Measurements from ENCODE around the gene MAPT. TPM values are rescaled to one million over a fixed set of nuclear protein-coding genes. Genes with fewer than 3 reads are reported as not detected.
A peak's percentile ranks its signal among the peaks of the same experiment; 100 is the strongest.

MAPT gene
- total RNA-seq, 8 experiments from 2014 or later: 1.7 to 159 (median 84.5) TPM

- Histone ChIP-seq H3K27ac (no peak overlapping the region), H3K4me1 (replicated peaks in 1 of 2) (no peaks in the 10 kb centered on the region), H3K4me3 (no peak overlapping the region)
- 87 to 90% methylated on average over 2 to 5 of the region's 14 CpGs; no CpG with 5 or more reads in 8 of the 10 experiments for WGBS, 10 experiments
- ATAC-seq (replicated peaks in 6 of 8): no peak
- in situ Hi-C loops (cut with MboI; ENCODE audit: low pct_unique_long_range_greater_than_20kb in 2 of 9, low sequenced_read_pairs in 9 of 9, unreplicated experiment in 9 of 9): no loop called here
These were observed 130.2 kb downstream of the MAPT start for GRCh38 chr17:46024590-46024989.

- WGBS, 10 experiments: 63 to 100% methylated on average over 2 to 7 of the region's 10 CpGs; no CpG with 5 or more reads in 8 of the 10 experiments
- in situ Hi-C loops (cut with MboI; ENCODE audit: low pct_unique_long_range_greater_than_20kb in 2 of 9, low sequenced_read_pairs in 9 of 9, unreplicated experiment in 9 of 9): no loop called here
- peak in 2 of 8 experiments; percentile 10 to 16 for ATAC-seq (replicated peaks in 6 of 8)
- Histone ChIP-seq H3K4me1 (replicated peaks in 1 of 2) (no peaks in the 10 kb centered on the region), H3K27ac (no peak overlapping the region), H3K4me3 (no peak overlapping the region)
These were observed 130.7 kb downstream of the MAPT start for GRCh38 chr17:46025060-46025459.

GRCh38 chr17:46025510-46026165, 131.3 kb downstream of the MAPT start:
- 33 to 100% (median 66%) methylated on average over 1 to 5 of the region's 8 CpGs; no CpG with 5 or more reads in 3 of the 10 experiments for WGBS, 10 experiments
- peak in 7 of 8 experiments; percentile 23 to 97 (median 34) for ATAC-seq (replicated peaks in 6 of 8)
- Histone ChIP-seq H3K27ac (no peak overlapping the region), H3K4me1 (replicated peaks in 1 of 2) (no peaks in the 10 kb centered on the region), H3K4me3 (no peak overlapping the region)
- in situ Hi-C loops (cut with MboI; ENCODE audit: low pct_unique_long_range_greater_than_20kb in 2 of 9, low sequenced_read_pairs in 9 of 9, unreplicated experiment in 9 of 9): no loop called here

- ATAC-seq (replicated peaks in 6 of 8): peak in 5 of 8 experiments; percentile 13 to 31 (median 23)
- WGBS, 10 experiments: 28 to 100% (median 77%) methylated on average over 2 to 9 of the region's 17 CpGs; no CpG with 5 or more reads in 4 of the 10 experiments
- H3K27ac ChIP-seq: no peak overlapping the region
- no peak overlapping the region for H3K4me3 ChIP-seq
- in situ Hi-C loops (cut with MboI; ENCODE audit: low pct_unique_long_range_greater_than_20kb in 2 of 9, low sequenced_read_pairs in 9 of 9, unreplicated experiment in 9 of 9): no loop called here
- no peaks in the 10 kb centered on the region for H3K4me1 ChIP-seq (replicated peaks in 1 of 2)
These were observed 132.1 kb downstream of the MAPT start for GRCh38 chr17:46026166-46027047.

GRCh38 chr17:46027048-46027975, 133.0 kb downstream of the MAPT start:
- no peak overlapping the region for H3K27ac ChIP-seq
- WGBS, 10 experiments: 40 to 100% (median 88%) methylated on average over 1 to 7 of the region's 12 CpGs; no CpG with 5 or more reads in 2 of the 10 experiments
- ATAC-seq (replicated peaks in 6 of 8): no peak
- H3K4me1 ChIP-seq (replicated peaks in 1 of 2): no peaks in the 10 kb centered on the region
- in situ Hi-C loops (cut with MboI; ENCODE audit: low pct_unique_long_range_greater_than_20kb in 2 of 9, low sequenced_read_pairs in 9 of 9, unreplicated experiment in 9 of 9): no loop called here
- no peak overlapping the region for H3K4me3 ChIP-seq

- Histone ChIP-seq H3K4me1 (replicated peaks in 1 of 2) (no peaks in the 10 kb centered on the region), H3K27ac (no peak overlapping the region), H3K4me3 (no peak overlapping the region)
- no peak for ATAC-seq (replicated peaks in 6 of 8)
- 80 to 91% (median 86%) methylated on average over 1 to 4 of the region's 4 CpGs; no CpG with 5 or more reads in 3 of the 10 experiments for WGBS, 10 experiments
- in situ Hi-C loops (cut with MboI; ENCODE audit: low pct_unique_long_range_greater_than_20kb in 2 of 9, low sequenced_read_pairs in 9 of 9, unreplicated experiment in 9 of 9): no loop called here
These were observed 133.6 kb downstream of the MAPT start for GRCh38 chr17:46027976-46028325.

GRCh38 chr17:46028374-46028773, 134.0 kb downstream of the MAPT start:
- in situ Hi-C loops (cut with MboI; ENCODE audit: low pct_unique_long_range_greater_than_20kb in 2 of 9, low sequenced_read_pairs in 9 of 9, unreplicated experiment in 9 of 9): no loop called here
- Histone ChIP-seq H3K27ac (no peak overlapping the region), H3K4me3 (no peak overlapping the region), H3K4me1 (replicated peaks in 1 of 2) (no peaks in the 10 kb centered on the region)
- 28 to 100% (median 85%) methylated on average over 1 to 3 of the region's 3 CpGs; no CpG with 5 or more reads in 1 of the 10 experiments for WGBS, 10 experiments
- ATAC-seq (replicated peaks in 6 of 8): no peak

- WGBS, 10 experiments: 44 to 100% (median 80%) methylated on average over 1 to 4 of the region's 4 CpGs; no CpG with 5 or more reads in 1 of the 10 experiments
- no peaks in the 10 kb centered on the region for H3K4me1 ChIP-seq (replicated peaks in 1 of 2)
- no peak overlapping the region for H3K4me3 ChIP-seq
- in situ Hi-C loops (cut with MboI; ENCODE audit: low pct_unique_long_range_greater_than_20kb in 2 of 9, low sequenced_read_pairs in 9 of 9, unreplicated experiment in 9 of 9): no loop called here
- H3K27ac ChIP-seq: no peak overlapping the region
- peak in 3 of 8 experiments; percentile 12 to 76 (median 37) for ATAC-seq (replicated peaks in 6 of 8)
These were observed 134.7 kb downstream of the MAPT start for GRCh38 chr17:46028981-46029565.

- Histone ChIP-seq H3K4me1 (replicated peaks in 1 of 2) (no peaks in the 10 kb centered on the region), H3K27ac (no peak overlapping the region), H3K4me3 (no peak overlapping the region)
- 80 to 100% (median 95%) methylated on average over 1 to 6 of the region's 6 CpGs for WGBS, 10 experiments
- ATAC-seq (replicated peaks in 6 of 8): no peak
- in situ Hi-C loops (cut with MboI; ENCODE audit: low pct_unique_long_range_greater_than_20kb in 2 of 9, low sequenced_read_pairs in 9 of 9, unreplicated experiment in 9 of 9): loop anchor here in 1 of 9 experiments (10.0 kb wide), 1 partner anchor 155 kb away; no protein-coding TSS in a partner anchor
These were observed 135.3 kb downstream of the MAPT start for GRCh38 chr17:46029627-46030026.

GRCh38 chr17:46030752-46031151, 136.4 kb downstream of the MAPT start:
- no peak for ATAC-seq (replicated peaks in 6 of 8)
- no peak overlapping the region for H3K27ac ChIP-seq
- H3K4me1 ChIP-seq (replicated peaks in 1 of 2): no peaks in the 10 kb centered on the region
- 0 to 100% (median 100%) methylated on average over 1 to 2 of the region's 3 CpGs; no CpG with 5 or more reads in 5 of the 10 experiments for WGBS, 10 experiments
- H3K4me3 ChIP-seq: no peak overlapping the region
- in situ Hi-C loops (cut with MboI; ENCODE audit: low pct_unique_long_range_greater_than_20kb in 2 of 9, low sequenced_read_pairs in 9 of 9, unreplicated experiment in 9 of 9): loop anchor here in 1 of 9 experiments (10.0 kb wide), 1 partner anchor 154 kb away; no protein-coding TSS in a partner anchor

- peak in 5 of 8 experiments; percentile 23 to 43 (median 32) for ATAC-seq (replicated peaks in 6 of 8)
- 50 to 100% (median 94%) methylated on average over 2 to 12 of the region's 16 CpGs; no CpG with 5 or more reads in 5 of the 10 experiments for WGBS, 10 experiments
- Histone ChIP-seq H3K4me3 (no peak overlapping the region), H3K27ac (no peak overlapping the region), H3K4me1 (replicated peaks in 1 of 2) (no peaks in the 10 kb centered on the region)
- in situ Hi-C loops (cut with MboI; ENCODE audit: low pct_unique_long_range_greater_than_20kb in 2 of 9, low sequenced_read_pairs in 9 of 9, unreplicated experiment in 9 of 9): loop anchor here in 1 of 9 experiments (10.0 kb wide), 1 partner anchor 153 kb away; no protein-coding TSS in a partner anchor
These were observed 137.1 kb downstream of the MAPT start for GRCh38 chr17:46031440-46031839.

GRCh38 chr17:46031920-46032319, 137.6 kb downstream of the MAPT start:
- in situ Hi-C loops (cut with MboI; ENCODE audit: low pct_unique_long_range_greater_than_20kb in 2 of 9, low sequenced_read_pairs in 9 of 9, unreplicated experiment in 9 of 9): loop anchor here in 1 of 9 experiments (10.0 kb wide), 1 partner anchor 153 kb away; no protein-coding TSS in a partner anchor
- Histone ChIP-seq H3K4me1 (replicated peaks in 1 of 2) (no peaks in the 10 kb centered on the region), H3K4me3 (no peak overlapping the region), H3K27ac (no peak overlapping the region)
- ATAC-seq (replicated peaks in 6 of 8): peak in 4 of 8 experiments; percentile 11 to 31 (median 28)
- no CpG with 5 or more reads among the region's 8 CpGs for WGBS, 10 experiments
